ENCODE measurements around the gene NPR1. TPM values are rescaled to one million over a fixed set of nuclear protein-coding genes. Genes with fewer than 3 reads are reported as not detected.
"Not testable (repeated sequence)": the region's sequence is repeated elsewhere in the genome, so short reads cannot be mapped to it uniquely, and the experiment has no call there.

Gene NPR1
- total RNA-seq, 2 donors from 2014 or later: not detected

DNA sequence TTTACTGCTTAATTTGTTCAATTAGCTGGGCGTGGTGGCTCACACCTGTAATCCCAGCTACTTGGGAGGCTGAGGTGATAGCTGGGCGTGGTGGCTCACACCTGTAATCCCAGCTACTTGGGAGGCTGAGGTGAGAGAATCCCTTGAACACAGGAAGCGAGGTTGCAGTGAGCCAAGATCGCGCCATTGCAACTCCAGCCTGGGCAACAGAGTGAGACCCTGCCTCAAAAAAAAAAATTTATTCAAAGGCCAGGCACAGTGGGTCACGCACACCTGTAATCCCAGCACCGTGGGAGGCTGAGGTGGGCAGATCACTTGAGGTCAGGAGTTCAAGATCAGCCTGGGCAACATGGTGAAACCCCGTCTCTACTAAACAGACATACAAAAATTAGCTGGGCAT, 9.8 kb upstream of the NPR1 start:
- Mint-ChIP-seq H3K36me3 (peaks cover 26 to 35% of the 10 kb centered on the region in 2 donors), H3K27ac (peak overlapping the region; percentile 64 to 93)
- ATAC-seq; DNase-seq (ENCODE audit: low spot score in 2 of 2); H3K9me3 Mint-ChIP-seq: not testable (repeated sequence)

DNA sequence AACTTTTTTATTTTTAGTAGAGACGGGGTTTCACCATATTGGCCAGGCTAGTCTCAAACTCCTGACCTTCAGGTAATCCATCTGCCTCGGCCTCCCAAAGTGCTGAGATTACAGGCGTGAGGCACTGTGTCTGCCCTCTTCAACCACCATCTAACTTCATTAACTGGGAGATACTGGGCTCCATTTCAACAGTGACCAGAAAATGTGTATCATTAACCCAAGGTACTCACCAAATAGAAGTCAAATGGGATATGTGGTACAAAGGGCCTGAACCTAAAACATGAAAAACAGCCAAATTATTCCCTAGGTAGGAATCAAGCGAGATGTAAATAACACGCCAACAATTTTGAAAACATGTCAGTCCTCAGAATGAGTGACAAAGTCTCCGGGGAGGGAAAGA, 8.9 kb upstream of the NPR1 start:
- Mint-ChIP-seq H3K36me3 (peaks cover 18 to 35% of the 10 kb centered on the region in 2 donors), H3K27ac (no peak overlapping the region), H3K9me3 (no peaks in the 10 kb centered on the region)
- no peak for DNase-seq (ENCODE audit: low spot score in 2 of 2)
- ATAC-seq: no peak

DNA sequence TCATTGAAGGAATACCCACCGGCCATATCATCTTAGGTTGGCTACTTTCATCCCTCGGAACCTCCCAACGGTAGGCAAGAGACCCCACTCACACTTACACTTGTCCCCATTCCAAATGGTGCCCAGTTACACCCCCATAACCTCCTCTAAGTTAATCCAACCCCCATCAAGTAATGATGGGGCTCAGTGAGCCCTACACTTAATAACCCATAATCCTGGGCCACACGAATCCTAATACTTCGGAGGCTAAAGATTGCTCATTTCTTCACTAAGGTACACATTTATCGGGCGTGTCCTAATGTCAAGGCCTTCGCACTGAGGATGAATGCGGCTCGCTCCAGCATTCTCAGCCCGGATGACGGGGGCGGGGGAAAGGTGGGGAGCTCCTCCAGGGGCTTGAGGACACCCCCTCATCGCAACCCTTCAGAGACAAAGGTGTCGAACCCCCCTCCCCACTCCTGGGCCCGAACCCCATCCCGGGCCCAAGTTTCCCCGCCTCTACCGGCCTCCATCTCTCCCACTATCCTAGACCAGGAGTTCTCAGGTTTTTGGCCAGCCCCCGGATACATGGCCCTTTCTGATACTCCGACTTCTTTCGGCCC, 8.1 kb upstream of the NPR1 start:
- Mint-ChIP-seq H3K36me3 (peaks cover 11 to 28% of the 10 kb centered on the region in 2 donors), H3K27ac (no peak overlapping the region), H3K9me3 (no peaks in the 10 kb centered on the region)
- ATAC-seq: no peak
- no peak for DNase-seq (ENCODE audit: low spot score in 2 of 2)

DNA sequence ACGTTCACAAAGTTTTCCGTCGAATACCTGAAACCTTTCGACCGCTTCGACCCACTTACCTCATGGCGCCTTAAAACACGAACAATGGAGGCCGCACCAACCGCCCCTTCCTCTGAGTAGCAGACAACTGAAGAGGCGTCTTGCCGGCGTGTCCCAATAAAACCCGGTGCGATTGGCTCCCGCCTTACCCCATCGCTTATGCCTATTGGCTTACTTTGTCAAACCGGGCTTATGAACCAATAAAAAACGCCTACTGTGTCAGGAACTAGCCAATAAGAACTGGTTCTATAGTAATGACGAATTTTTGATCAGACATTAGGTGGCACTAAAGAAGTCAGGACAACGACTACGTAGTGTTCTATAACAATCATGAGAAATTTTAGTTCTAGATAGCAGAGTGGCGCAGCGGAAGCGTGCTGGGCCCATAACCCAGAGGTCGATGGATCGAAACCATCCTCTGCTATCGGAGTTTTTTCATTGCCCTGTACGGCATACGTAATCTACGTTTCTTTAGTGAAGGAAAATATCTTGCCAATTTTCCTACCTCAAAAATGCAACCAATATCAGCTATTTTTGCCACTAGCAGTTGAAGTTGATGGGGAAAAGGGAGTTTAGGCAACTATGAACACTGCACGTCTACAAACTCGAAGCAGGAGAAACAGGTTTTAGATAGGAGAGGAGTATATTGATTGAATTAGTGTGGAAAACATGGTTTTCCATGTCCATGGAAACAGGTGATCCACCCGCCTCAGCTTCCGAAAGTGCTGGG, 7.4 kb upstream of the NPR1 start, which contains the start of gene ILF2:
TSS of gene ILF2 (minus strand) at position 135 of the 769 bp plus-strand sequence. CDS start at position 64, 71 bp downstream.
- ATAC-seq (peak; percentile 93), DNase-seq (ENCODE audit: low spot score in 2 of 2) (peak; percentile 92 to 98)
- Mint-ChIP-seq H3K9me3 (no peaks in the 10 kb centered on the region), H3K36me3 (peaks cover 5 to 25% of the 10 kb centered on the region in 2 donors), H3K27ac (no peak within 1 kb of the TSS)

DNA sequence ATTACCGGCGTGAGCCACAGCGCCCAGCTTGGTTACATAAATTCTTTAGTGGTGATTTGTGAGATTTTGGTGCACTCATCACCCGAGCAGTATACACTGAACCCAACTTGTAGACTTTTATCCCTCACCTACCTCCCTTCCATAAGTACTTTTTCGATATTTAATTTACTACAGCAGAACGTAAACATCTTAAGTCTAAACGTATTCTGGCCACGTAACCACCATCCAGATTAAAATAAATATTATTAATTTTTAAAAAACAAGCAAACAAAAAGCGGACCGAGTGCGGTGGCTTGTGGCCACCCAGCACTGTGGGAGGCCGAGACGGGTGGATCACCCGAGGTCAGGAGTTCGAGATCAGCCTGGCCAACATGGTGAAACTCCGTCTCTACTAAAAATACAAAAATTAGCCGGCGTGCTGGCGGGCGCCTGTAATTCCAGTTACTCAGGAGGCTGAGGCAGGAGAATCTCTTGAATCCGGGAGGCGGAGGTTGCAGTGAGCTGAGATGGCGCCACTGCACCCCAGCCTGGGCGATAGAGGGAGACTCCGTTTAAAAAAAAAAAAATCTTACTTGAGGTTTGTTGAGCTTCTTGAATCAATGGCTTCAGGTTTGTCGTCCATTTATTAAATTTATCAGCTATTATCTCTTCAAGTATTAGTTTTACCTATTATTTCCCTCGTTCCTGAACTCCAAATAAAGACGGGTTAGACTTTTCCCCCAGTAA, 6.7 kb upstream of the NPR1 start:
- DNase-seq (ENCODE audit: low spot score in 2 of 2) (peak in 1 of 2 donors; percentile 57), ATAC-seq (peak; percentile 42 to 47)
- not testable (repeated sequence) for H3K9me3 Mint-ChIP-seq, H3K27ac Mint-ChIP-seq
- H3K36me3 Mint-ChIP-seq: peaks cover 0 to 18% of the 10 kb centered on the region in 2 donors

DNA sequence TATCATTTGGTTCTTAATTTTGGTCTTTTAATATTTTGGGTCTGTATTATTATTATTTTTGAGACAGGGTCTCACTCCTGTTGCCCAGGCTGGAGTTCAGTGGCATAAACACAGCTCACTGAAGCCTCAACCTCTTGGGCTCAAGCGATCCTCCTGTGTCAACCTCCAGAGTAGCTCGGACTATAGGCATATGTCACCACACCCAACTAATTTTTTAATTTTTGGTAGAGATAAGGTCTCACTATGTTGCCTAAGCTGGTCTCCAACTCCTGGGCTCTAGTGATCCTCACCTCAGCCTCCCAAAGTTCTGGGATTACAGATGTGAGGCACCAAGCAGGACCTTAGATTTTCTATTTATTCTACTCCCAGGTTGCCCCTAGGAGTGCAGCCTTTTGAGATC, 5.0 kb upstream of the NPR1 start:
- DNase-seq (ENCODE audit: low spot score in 2 of 2) (no peak), ATAC-seq (no peak)
- peaks cover 0 to under 1% of the 10 kb centered on the region in 2 donors for H3K36me3 Mint-ChIP-seq
- no peaks in the 10 kb centered on the region for H3K9me3 Mint-ChIP-seq
- H3K27ac Mint-ChIP-seq: no peak overlapping the region

DNA sequence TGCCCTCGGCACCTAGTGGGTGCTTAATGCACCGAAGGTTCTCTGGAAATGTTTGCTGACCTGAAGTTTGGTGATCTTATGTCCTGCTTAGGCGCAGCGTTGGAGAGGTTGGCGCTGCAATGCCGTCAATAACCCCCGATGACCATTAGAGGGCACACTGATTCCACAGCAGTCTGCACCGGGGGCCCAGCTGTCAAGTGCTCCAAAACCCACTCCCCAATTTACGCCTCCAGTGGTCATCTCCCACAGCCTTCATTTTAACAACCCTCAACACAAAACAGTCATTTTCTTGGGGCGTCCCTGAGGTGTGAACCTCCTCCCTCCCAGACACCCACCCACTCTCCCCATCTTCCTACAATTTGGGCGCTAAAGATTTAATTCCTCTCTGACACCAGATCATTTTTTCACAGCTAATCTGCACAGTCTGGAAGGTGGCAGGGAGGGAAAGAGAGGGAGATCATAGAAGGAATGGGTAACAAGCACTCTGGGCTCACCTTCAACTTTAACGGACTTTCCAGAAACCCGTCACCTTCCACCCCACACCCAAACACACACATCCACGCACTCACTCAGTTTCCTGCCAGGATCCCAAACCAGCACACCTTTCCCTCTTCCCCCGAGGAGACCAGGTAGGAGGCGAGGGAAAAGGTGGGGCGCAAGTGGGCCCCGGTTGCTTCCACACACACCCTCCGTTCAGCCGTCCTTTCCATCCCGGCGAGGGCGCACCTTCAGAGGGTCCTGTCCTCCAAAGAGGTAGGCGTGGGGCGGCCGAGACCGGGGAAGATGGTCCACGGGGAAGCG, 570 bp upstream of the NPR1 start:
- no peaks in the 10 kb centered on the region for H3K36me3 Mint-ChIP-seq
- peak in 1 of 2 donors; percentile 51 for DNase-seq (ENCODE audit: low spot score in 2 of 2)
- no peak overlapping the region for H3K27ac Mint-ChIP-seq
- H3K9me3 Mint-ChIP-seq: no peaks in the 10 kb centered on the region
- ATAC-seq: peak; percentile 60 to 73

DNA sequence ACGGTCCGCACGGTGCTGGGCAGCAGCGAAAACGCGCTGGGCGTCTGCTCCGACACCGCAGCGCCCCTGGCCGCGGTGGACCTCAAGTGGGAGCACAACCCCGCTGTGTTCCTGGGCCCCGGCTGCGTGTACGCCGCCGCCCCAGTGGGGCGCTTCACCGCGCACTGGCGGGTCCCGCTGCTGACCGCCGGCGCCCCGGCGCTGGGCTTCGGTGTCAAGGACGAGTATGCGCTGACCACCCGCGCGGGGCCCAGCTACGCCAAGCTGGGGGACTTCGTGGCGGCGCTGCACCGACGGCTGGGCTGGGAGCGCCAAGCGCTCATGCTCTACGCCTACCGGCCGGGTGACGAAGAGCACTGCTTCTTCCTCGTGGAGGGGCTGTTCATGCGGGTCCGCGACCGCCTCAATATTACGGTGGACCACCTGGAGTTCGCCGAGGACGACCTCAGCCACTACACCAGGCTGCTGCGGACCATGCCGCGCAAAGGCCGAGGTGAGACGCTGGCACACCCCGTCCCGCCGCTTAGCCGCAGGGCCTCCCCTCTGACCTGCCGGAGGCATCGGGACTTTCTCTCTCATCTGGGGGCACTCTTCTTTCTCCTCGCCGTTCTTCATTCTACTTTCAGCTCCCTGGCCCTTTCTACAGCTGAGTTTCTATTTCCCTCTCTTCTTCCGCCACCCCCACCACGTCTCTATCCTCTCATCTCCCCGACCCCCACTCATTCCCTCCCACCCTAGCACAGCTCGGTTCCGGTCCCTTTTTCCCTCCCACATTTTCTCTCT, 1.0 kb downstream of the NPR1 start:
- H3K27ac Mint-ChIP-seq: no peak overlapping the region
- DNase-seq (ENCODE audit: low spot score in 2 of 2) (peak in 1 of 2 donors; percentile 36), ATAC-seq (peak; percentile 52 to 65)
- H3K36me3 Mint-ChIP-seq: no peaks in the 10 kb centered on the region
- no peaks in the 10 kb centered on the region for H3K9me3 Mint-ChIP-seq

DNA sequence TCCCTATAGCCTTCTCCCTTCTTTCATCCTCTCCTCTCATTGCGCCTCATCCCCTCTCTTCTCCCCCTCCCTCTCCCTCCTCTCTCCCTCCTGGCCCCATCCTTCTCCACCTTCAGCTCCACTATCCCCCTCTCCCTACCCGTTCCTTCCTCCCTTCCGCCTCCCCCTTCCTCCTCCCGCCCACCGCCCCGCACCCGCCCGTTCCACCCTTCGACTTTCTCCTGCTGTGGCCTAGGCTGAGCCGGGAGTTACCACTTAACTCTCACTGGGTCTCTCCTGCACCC, 1.6 kb downstream of the NPR1 start:
- DNase-seq (ENCODE audit: low spot score in 2 of 2) (no peak), ATAC-seq (no peak)
- Mint-ChIP-seq H3K36me3 (no peaks in the 10 kb centered on the region), H3K9me3 (no peaks in the 10 kb centered on the region), H3K27ac (no peak overlapping the region)

DNA sequence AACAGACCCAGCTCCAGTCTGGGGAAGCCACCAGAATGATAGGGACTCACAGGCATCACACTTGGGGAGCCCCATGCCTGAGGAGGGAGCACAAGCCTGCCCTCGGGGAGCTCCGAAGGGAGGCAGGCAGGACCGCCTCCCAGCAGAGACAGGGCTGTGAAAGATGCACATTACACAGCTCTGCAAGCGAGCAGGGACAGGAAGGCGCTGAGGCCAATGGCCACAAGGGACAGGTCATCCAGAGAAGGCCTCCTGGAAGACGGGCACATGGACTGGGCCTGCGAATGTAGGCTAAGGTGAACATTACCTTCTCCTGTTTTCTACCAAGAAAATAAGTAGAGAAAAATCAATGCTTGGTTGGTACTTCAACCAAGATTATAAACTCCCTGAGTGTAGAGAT, 4.2 kb downstream of the NPR1 start:
- ATAC-seq (no peak), DNase-seq (ENCODE audit: low spot score in 2 of 2) (no peak)
- Mint-ChIP-seq H3K36me3 (no peaks in the 10 kb centered on the region), H3K9me3 (no peaks in the 10 kb centered on the region), H3K27ac (no peak overlapping the region)

DNA sequence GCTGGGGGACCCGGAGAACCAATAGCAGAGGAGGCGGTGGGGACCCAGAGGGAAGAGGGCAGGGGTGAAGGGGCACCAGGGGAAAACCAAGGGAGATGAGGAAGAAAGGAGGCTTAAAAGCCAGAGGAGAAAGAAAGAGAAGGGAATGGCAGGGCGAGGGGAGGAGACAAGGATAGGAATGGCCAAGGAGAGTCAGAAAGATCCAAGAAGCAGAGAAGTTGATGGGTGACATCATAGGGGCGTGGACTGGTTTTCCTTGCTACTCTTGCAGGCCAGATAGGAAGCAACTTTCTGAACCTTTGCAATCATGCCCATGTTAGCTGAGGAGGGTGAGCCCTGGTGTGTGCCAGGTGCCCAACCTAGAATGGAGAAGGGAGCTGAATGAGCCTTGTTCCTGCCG, 5.4 kb downstream of the NPR1 start:
- Mint-ChIP-seq H3K9me3 (no peaks in the 10 kb centered on the region), H3K27ac (no peak overlapping the region), H3K36me3 (no peaks in the 10 kb centered on the region)
- ATAC-seq (no peak), DNase-seq (ENCODE audit: low spot score in 2 of 2) (no peak)

DNA sequence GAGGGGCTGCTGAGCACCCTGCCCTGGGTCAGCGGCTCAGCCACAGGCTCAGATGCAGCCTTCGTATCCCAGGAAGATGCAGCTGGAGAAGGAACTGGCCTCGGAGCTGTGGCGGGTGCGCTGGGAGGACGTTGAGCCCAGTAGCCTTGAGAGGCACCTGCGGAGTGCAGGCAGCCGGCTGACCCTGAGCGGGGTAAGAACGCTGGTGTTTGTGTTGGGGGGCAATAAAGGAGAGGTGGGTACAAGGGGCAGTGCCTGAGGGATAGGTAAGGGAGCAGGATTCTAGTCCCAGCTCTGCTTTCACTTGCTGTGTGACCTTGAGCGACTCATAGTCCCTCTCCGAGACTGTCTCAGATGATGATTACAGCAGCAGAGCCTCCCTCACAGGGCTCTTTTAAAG, 6.4 kb downstream of the NPR1 start:
- no peak overlapping the region for H3K27ac Mint-ChIP-seq
- ATAC-seq: no peak
- DNase-seq (ENCODE audit: low spot score in 2 of 2): no peak
- H3K9me3 Mint-ChIP-seq: no peaks in the 10 kb centered on the region
- H3K36me3 Mint-ChIP-seq: no peaks in the 10 kb centered on the region

DNA sequence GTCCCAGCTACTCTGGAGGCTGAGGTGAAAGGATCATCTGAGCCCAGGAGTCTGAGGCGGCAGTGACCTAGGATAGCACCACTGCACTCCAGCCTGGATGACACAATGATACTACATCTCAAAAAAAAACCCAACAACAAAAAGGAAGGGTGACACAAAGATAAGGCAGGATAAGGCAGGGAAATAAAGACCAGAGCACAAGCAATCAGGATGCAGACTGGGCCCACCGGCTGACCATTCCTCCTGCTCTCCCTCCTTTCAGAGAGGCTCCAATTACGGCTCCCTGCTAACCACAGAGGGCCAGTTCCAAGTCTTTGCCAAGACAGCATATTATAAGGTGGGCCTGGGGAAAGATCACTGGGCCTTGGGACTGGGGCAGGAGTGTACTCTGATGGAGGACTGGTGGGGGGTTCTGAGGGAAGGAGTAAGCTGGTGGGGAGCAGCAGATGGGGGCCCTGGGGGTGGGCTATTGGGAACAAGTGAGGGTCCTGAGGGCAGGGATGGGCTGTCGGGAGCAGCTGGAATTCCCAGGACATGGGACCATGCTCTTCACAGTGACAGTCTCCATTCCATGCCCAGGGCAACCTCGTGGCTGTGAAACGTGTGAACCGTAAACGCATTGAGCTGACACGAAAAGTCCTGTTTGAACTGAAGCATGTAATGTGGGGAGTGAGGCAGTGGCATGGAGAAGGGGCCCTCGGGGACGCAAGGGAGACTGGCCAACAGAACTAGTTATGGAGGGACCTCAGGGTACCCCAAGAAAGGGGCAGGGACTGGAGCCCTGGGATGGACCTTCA, 7.3 kb downstream of the NPR1 start:
- Mint-ChIP-seq H3K36me3 (no peaks in the 10 kb centered on the region), H3K27ac (no peak overlapping the region), H3K9me3 (no peaks in the 10 kb centered on the region)
- DNase-seq (ENCODE audit: low spot score in 2 of 2): no peak
- ATAC-seq: no peak

DNA sequence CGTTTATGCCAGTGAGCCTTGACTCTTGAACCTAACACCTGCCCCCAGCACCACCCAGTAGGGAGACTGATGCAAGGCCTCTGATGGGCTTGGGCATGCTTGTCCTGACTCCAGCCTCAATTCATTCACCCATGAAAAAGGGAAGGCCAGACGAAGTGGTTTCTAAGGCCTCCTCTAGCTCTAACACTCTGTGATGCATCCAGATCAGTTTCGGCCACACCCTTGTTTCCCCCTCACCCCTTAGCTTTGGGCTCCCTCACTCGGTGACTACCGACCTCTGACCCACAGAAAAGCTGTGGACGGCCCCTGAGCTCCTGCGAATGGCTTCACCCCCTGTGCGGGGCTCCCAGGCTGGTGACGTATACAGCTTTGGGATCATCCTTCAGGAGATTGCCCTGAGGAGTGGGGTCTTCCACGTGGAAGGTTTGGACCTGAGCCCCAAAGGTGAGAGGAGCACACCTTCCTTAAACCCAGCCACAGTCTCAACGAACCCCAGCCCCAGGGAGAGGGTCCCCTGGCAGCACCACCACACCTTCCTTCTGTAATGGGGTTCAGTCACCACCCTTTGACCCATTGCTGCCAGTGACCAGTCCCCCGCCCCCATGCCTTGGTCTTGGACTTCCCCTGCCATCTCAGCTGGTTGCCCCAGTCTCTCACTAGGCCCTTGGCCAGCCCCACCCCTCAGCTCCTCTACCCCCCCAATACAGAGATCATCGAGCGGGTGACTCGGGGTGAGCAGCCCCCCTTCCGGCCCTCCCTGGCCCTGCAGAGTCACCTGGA, 9.0 kb downstream of the NPR1 start:
- ATAC-seq: no peak
- no peaks in the 10 kb centered on the region for H3K9me3 Mint-ChIP-seq
- no peaks in the 10 kb centered on the region for H3K36me3 Mint-ChIP-seq
- H3K27ac Mint-ChIP-seq: peak overlapping the region in 1 of 2 donors; percentile 5
- no peak for DNase-seq (ENCODE audit: low spot score in 2 of 2)

DNA sequence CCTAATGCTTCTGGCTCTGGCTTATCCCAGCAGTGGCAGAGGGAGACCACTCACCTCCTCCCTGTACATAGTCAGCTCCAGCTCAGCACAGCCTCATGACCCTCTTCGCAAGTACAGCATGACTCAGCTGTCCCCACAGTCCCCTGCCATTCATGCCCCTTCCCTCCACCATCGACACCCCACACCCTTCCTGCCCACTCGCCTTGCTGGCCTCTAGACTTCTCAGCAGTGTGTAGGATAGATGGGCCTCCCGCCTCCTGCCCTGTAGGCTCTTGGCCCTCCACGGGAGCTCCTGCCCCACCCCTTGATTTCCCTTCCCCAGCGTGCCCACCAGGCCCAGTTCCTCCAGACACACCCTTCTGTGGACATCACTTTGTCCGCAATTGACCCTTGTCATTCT, 9.8 kb downstream of the NPR1 start:
- no peak for ATAC-seq
- H3K27ac Mint-ChIP-seq: peak overlapping the region in 1 of 2 donors; percentile 5
- H3K36me3 Mint-ChIP-seq: no peaks in the 10 kb centered on the region
- no peaks in the 10 kb centered on the region for H3K9me3 Mint-ChIP-seq
- no peak for DNase-seq (ENCODE audit: low spot score in 2 of 2)

Measured in activated naive CD4-positive, alpha-beta T cell treated with anti-CD3 and anti-CD28 coated beads, Interleukin-2, amount 50 U/mL, for 72 hours (primary cell).